GM12891 (cell line): ENCODE measurements around the gene TIMP2.

Source experiments
- DNase-seq: peaks from one replicate; pipeline ENCODE4 v3.0.0; 2011; ENCODE audit warnings: low spot score; ENCODE audit not compliant: insufficient read length
- FAIRE-seq: peaks from 2 replicates; lab custom pipeline; 2011; peaks lifted over from hg19 to GRCh38; lab: Jason Lieb, UNC
- PAX5 ChIP-seq: IDR thresholded peaks from 2 replicates; pipeline ENCODE4 v1.6.1; 2011; ENCODE audit warnings: low read length, moderate library complexity, mild to moderate bottlenecking; ENCODE audit not compliant: insufficient read depth, severe bottlenecking
- POLR2A ChIP-seq: IDR thresholded peaks from 2 replicates; pipeline ENCODE4 v1.6.1; 2011; ENCODE audit warnings: low read depth, low read length, control low read depth
- POLR2AphosphoS5 ChIP-seq: IDR thresholded peaks from 2 replicates; pipeline ENCODE4 v1.6.1; 2011; ENCODE audit warnings: low read depth, low read length, control low read depth
- POU2F2 ChIP-seq: IDR thresholded peaks from 2 replicates; pipeline ENCODE4 v1.6.1; 2011; ENCODE audit warnings: low read depth, mild to moderate bottlenecking, control low read depth, low read length, moderate library complexity
- SPI1 ChIP-seq: IDR thresholded peaks from 2 replicates; pipeline ENCODE4 v1.6.1; 2011; ENCODE audit warnings: low read depth, low read length, control low read depth
- TAF1 ChIP-seq: IDR thresholded peaks from 2 replicates; pipeline ENCODE4 v1.6.1; 2011; ENCODE audit warnings: low read depth, low read length, control low read depth

TIMP2 gene

GRCh38 chr17:78933025-78933958, 8.1 kb upstream of the TIMP2 start:
- peak; percentile 80 for FAIRE-seq
- TF ChIP-seq POLR2AphosphoS5, result no peak
- TF ChIP-seq POLR2A, result no peak
- TF ChIP-seq TAF1, result no peak
- no peak for TF ChIP-seq SPI1
- no peak for TF ChIP-seq PAX5
- no peak for TF ChIP-seq POU2F2
- peak; percentile 71 for DNase-seq

DNA sequence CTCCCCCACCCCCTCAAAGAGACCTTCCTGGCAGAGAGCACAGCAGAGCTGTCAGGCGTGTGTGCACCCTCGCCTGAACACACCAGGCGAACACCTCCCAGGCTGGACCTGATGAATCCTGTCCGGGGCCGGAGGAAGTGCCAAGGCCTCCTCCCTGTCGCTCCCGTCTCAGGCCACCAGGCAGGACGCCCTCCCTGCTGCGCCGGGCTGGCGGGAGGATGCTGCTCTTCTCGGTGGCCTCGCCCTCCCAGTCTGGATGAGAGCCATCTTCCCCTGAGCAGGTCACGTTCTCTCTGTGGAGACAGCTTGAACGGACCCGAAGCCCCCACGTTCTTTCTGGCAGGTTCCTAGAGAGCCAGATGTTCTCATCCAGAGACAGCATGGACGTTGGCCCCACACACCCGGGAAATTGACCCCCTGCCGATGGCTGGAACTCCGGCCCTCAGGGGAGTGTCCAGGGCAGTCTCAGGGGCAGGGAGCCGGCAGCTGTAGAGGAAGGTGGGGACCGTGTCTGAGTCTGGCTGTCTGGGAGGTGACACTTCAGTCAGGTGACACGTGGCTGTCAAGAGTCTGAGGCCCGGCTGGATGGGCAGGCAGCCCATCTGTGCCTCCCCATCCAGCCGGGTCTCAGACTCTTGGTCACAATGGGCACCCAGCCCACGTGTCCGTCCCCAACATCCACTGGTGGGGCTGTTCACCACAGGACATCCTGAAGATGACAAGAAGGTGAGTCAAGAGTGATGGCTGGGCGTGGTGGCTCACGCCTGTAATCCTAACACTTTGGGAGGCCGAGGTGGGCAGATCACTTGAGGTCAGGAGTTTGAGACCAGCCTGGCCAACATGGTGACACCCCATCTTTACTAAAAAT, 5.0 kb upstream of the TIMP2 start:
- FAIRE-seq (no peak), DNase-seq (no peak)
- no peak for TF ChIP-seq POLR2AphosphoS5
- no peak for TF ChIP-seq PAX5
- TF ChIP-seq SPI1, result no peak
- no peak for TF ChIP-seq TAF1
- no peak for TF ChIP-seq POU2F2
- no peak for TF ChIP-seq POLR2A

DNA sequence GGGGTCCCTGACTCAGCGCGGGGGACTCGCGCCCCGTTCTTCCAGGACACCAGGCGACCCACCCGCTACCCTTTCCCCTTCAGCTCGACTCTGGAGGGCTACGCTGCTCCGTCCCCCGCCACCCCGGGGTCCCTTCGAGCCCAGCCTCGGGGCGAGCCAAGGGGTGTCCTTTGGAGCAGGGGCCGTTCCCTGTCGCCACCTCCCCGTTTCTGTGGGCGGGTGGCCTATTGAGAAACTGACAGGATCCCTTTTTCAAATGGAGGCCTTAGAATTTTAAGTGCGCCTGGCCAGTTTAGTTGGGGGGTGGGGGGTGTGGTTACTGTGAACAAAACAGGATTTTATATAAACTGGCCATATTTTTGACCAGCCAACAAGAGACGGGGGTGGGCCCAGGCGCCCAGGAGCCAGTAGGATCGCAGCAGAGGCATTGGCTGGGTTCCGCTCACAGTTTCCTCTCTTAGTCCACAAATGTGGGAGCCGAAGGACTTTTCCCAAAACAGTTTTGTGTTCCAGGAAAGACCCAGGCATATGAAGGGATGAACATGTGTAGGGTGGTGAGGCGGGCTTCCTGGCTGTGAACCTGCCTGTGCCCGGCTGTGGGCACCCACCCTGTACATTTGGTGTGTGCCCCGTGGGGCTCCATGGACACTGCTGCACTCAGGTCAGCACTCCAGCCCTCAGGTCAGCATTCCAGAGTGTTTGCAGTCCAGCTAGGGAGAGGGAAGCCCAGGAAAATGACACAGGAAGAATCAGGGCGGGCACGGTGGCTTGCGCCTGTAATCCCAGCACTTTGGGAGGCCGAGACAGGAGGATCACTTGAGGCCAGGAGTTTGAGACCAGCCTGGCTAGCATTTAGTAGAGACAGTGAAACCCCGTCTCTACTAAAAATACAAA, 722 bp upstream of the TIMP2 start:
- DNase-seq (no peak), FAIRE-seq (no peak)
- no peak for TF ChIP-seq POU2F2

DNA sequence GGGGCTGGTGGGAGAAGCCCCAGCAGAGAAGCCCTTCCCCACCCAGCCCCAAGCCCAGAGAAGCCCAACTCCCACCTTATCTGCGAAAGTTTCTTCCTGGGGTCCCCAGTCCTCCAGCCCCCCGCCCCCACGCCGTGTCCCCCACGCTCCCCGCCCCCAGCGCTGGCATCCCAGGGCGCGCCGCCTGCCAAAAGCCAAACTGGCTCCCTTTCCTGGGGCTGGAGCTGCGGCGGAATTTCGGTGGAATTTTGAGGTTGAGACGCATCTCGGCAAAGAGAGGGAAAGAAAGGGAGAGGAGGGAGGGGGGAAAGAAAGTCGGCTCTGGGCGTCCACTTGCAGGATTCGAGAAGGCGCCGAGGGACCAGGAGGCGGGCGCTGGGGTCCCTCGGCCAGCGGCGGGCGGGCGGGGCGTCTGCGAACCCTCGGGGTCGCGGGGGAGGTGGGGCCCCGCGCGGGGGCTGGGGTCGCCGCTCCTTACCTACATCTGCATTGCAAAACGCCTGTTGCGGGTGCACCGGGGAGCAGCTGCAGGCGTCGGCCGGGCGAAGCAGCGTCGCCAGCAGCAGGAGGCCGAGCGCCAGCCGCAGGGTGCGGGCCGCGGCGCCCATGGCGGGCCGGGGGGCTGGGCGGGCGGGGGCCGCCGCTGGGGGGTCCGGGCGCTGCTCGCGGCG, 571 bp downstream of the TIMP2 start:
- FAIRE-seq (no peak), DNase-seq (peak; percentile 52)
- TF ChIP-seq POLR2AphosphoS5 (no peak), POLR2A (no peak), TAF1 (no peak), PAX5 (no peak)

- DNase-seq (peak; percentile 78), FAIRE-seq (peak; percentile 78)
Observed at GRCh38 chr17:78923660-78924453, 1.3 kb downstream of the TIMP2 start.

GRCh38 chr17:78922816-78923498, 2.2 kb downstream of the TIMP2 start:
- TF ChIP-seq POU2F2, result no peak
- no peak for TF ChIP-seq POLR2AphosphoS5
- TF ChIP-seq POLR2A, result no peak
- no peak for TF ChIP-seq PAX5
- TF ChIP-seq SPI1, result no peak
- no peak for TF ChIP-seq TAF1
- no peak for FAIRE-seq

More at GRCh38 chr17:78923660-78924453, 1.3 kb downstream of the TIMP2 start:
- TF ChIP-seq POLR2AphosphoS5 (no peak), SPI1 (no peak), POU2F2 (no peak), TAF1 (no peak), POLR2A (no peak), PAX5 (no peak)

DNA sequence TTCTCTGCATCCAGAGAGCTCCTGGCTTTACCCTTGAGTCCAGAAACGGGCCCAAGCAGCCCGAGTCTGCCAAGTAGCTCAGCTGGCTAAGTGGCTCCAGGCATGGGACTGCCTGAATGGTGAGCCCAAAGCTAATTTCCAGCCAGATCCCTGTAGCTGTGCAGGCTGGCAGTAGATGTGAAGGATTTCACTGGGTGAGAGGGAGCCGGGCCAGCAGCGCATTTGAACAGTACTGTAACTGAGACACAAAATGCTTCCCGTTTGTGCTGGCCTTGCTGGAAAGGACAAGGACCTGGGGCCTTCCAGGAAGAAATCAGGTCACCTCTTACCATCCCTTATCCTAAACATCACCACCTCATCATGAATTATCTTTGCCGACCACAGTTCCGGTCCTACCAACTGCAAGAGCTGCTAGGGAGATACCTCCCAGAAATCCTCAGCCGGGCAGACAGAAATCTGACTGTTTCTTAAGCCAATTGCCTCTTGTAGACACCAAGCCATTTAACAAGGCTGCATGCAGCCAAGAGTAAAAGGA, 3.7 kb downstream of the TIMP2 start:
- TF ChIP-seq PAX5 (no peak), POU2F2 (no peak), POLR2AphosphoS5 (no peak), TAF1 (no peak), POLR2A (no peak), SPI1 (no peak)
- FAIRE-seq, result no peak
- DNase-seq, result no peak

More at GRCh38 chr17:78922816-78923498, 2.2 kb downstream of the TIMP2 start:
- DNase-seq, result no peak

GRCh38 chr17:78920528-78920927, 4.7 kb downstream of the TIMP2 start:
- FAIRE-seq (no peak), DNase-seq (no peak)
- TF ChIP-seq PAX5 (no peak), SPI1 (no peak), POLR2A (no peak), POLR2AphosphoS5 (no peak), TAF1 (no peak), POU2F2 (no peak)
